ENCODE results near the gene SNX27. TPM values are rescaled to one million over a fixed set of nuclear protein-coding genes. Genes with fewer than 3 reads are reported as not detected.

SNX27 gene
- total RNA-seq, 1 experiment from 2014 or later: 56.0 TPM

- DNase-seq (ENCODE audit: low spot score): no peak
- Mint-ChIP-seq H3K36me3 (peaks cover 23% of the 10 kb centered on the region), H3K4me1 (peaks cover 11% of the 10 kb centered on the region), H3K9me3 (no peaks in the 10 kb centered on the region), H3K27ac (no peak overlapping the region), H3K4me3 (no peak overlapping the region), H3K27me3 (ENCODE audit: low read depth) (no peaks in the 10 kb centered on the region)
- ATAC-seq: no peak
- POLR2A ChIA-PET: no interaction called here
- TF ChIP-seq TCF7 (CRISPR knock-in tag; IDR thresholded peaks at IDR 0.05; ENCODE audit: low read depth) (no peak), ELF4 (CRISPR knock-in tag; IDR thresholded peaks at IDR 0.05; ENCODE audit: low read depth) (no peak), SMAD3 (CRISPR knock-in tag; IDR thresholded peaks at IDR 0.05; ENCODE audit: borderline replicate concordance) (no peak), ZNF263 (CRISPR knock-in tag; IDR thresholded peaks at IDR 0.05; ENCODE audit: low read depth) (no peak), CREM (CRISPR knock-in tag; IDR thresholded peaks at IDR 0.05) (no peak), CDX4 (CRISPR knock-in tag; IDR thresholded peaks at IDR 0.05; ENCODE audit: borderline replicate concordance) (no peak), HMGA2 (CRISPR knock-in tag; IDR thresholded peaks at IDR 0.05) (no peak)
- CTCF ChIA-PET: no interaction called here
These were observed 37.0 kb upstream of the SNX27 start for GRCh38 chr1:151574575-151575529.

- ATAC-seq (peak; percentile 90), DNase-seq (ENCODE audit: low spot score) (peak; percentile 18)
- Mint-ChIP-seq H3K36me3 (peaks cover 29% of the 10 kb centered on the region), H3K4me1 (peaks cover 11% of the 10 kb centered on the region), H3K27me3 (ENCODE audit: low read depth) (no peaks in the 10 kb centered on the region), H3K9me3 (no peaks in the 10 kb centered on the region), H3K4me3 (no peak overlapping the region), H3K27ac (peak overlapping the region; percentile 3; the same call in 1 of the 2 replicates)
- ChIA-PET POLR2A (interaction anchor here (0.7 kb wide), 1 partner anchor 66 kb away, joined by 3 read pairs; the partner anchor contains the start of gene CGN), CTCF (interaction anchor here (0.7 to 1.9 kb wide), 5 partner anchors 15 to 116 kb away, joined by 3 to 11 read pairs (median 3); no protein-coding TSS in a partner anchor)
- TF ChIP-seq KAT7 (CRISPR knock-in tag; IDR thresholded peaks at IDR 0.05; ENCODE audit: borderline replicate concordance) (no peak), JAZF1 (CRISPR knock-in tag; IDR thresholded peaks at IDR 0.05) (no peak), MYBL2 (CRISPR knock-in tag; IDR thresholded peaks at IDR 0.05) (no peak), IRF1 (CRISPR knock-in tag; IDR thresholded peaks at IDR 0.05) (no peak), MXD4 (CRISPR knock-in tag; IDR thresholded peaks at IDR 0.05; ENCODE audit: borderline replicate concordance) (no peak), ELF4 (CRISPR knock-in tag; IDR thresholded peaks at IDR 0.05; ENCODE audit: low read depth) (no peak), CBFB (CRISPR knock-in tag; IDR thresholded peaks at IDR 0.05; ENCODE audit: low read depth) (no peak), CREM (CRISPR knock-in tag; IDR thresholded peaks at IDR 0.05) (no peak), NFE2L1 (CRISPR knock-in tag; IDR thresholded peaks at IDR 0.05) (no peak), ZNF396 (CRISPR knock-in tag; IDR thresholded peaks at IDR 0.05; ENCODE audit: borderline replicate concordance) (no peak), ZNF281 (CRISPR knock-in tag; IDR thresholded peaks at IDR 0.05) (no peak), RORB (CRISPR knock-in tag; IDR thresholded peaks at IDR 0.05) (no peak)
These were observed 34.7 kb upstream of the SNX27 start for GRCh38 chr1:151577173-151577572.

GRCh38 chr1:151578941-151579340 lies 32.9 kb upstream of the SNX27 start:
- no peak for ATAC-seq
- H3K27ac Mint-ChIP-seq: no peak overlapping the region
- H3K36me3 Mint-ChIP-seq: peaks cover 28% of the 10 kb centered on the region
- DNase-seq (ENCODE audit: low spot score): no peak
- H3K27me3 Mint-ChIP-seq (ENCODE audit: low read depth): no peaks in the 10 kb centered on the region
- no peak overlapping the region for H3K4me3 Mint-ChIP-seq
- H3K9me3 Mint-ChIP-seq: no peaks in the 10 kb centered on the region
- ChIA-PET POLR2A (interaction anchor here (0.5 kb wide), 1 partner anchor 219 kb away, joined by 3 read pairs; no protein-coding TSS in a partner anchor), CTCF (interaction anchor here (1.6 kb wide), 1 partner anchor 15 kb away, joined by 5 read pairs; no protein-coding TSS in a partner anchor)
- peaks cover 8% of the 10 kb centered on the region for H3K4me1 Mint-ChIP-seq
- TF ChIP-seq PRDM15 (CRISPR knock-in tag; IDR thresholded peaks at IDR 0.05) (no peak), ZNF121 (CRISPR knock-in tag; IDR thresholded peaks at IDR 0.05) (no peak), HMGA2 (CRISPR knock-in tag; IDR thresholded peaks at IDR 0.05) (no peak), ESRRA (CRISPR knock-in tag; IDR thresholded peaks at IDR 0.05; ENCODE audit: borderline replicate concordance) (no peak), ZNF138 (CRISPR knock-in tag; conservative IDR thresholded peaks at IDR 0.05) (no peak), SP1 (CRISPR knock-in tag; conservative IDR thresholded peaks at IDR 0.05) (no peak), JAZF1 (CRISPR knock-in tag; IDR thresholded peaks at IDR 0.05) (no peak), TCF7 (CRISPR knock-in tag; IDR thresholded peaks at IDR 0.05; ENCODE audit: low read depth) (no peak), NR1H2 (CRISPR knock-in tag; IDR thresholded peaks at IDR 0.05) (no peak)

Data from WTC11 (cell line).